IMR-90 (cell line): Measurements from ENCODE around the gene NDUFC2. TPM values are rescaled to one million over a fixed set of nuclear protein-coding genes. Genes with fewer than 3 reads are reported as not detected.

Experiments
- ATAC-seq: fragments of 200-7000 bp; cut with Tn5 transposase; 2 replicates; pipeline ENCODE4 v1.9.1; 2020; ENCODE audit warnings: low read depth, mild to moderate bottlenecking, moderate library complexity
- BruUV-seq: library from RNA; stranded (reverse); fragments of 400-500 nt; replicated peaks from 2 replicates; lab custom pipeline; 2021; lab: Mats Ljungman, UMichigan
- CTCF ChIA-PET: fragments of 300-600 bp; formaldehyde crosslinking; extraction: SDS; loops from one replicate; lab custom pipeline; 2021; ENCODE audit warnings: antibody characterized with exemption; lab: Yijun Ruan, JAX
- POLR2A ChIA-PET: fragments of 300-600 bp; sonication (Branson Sonifier 250); formaldehyde crosslinking; loops from one replicate; lab custom pipeline; 2022; ENCODE audit warnings: antibody characterized with exemption; ENCODE audit not compliant: unreplicated experiment; lab: Charles Lee
- DNase-seq: peaks from one replicate; pipeline ENCODE4 v3.0.0; 2013
- H2AFZ ChIP-seq: replicated peaks from 2 replicates; pipeline ENCODE3; 2013; ENCODE audit warnings: low read length, mild to moderate bottlenecking; ENCODE audit not compliant: poor library complexity
- H2AK5ac ChIP-seq: 2 replicates; pipeline ENCODE4 v1.6.1; 2013; ENCODE audit warnings: low read depth, low read length, inconsistent platforms
- H2AK9ac ChIP-seq: replicated peaks from 2 replicates; pipeline ENCODE3; 2013; ENCODE audit warnings: mild to moderate bottlenecking, low read depth, low read length, moderate library complexity; ENCODE audit not compliant: poor library complexity
- H2BK120ac ChIP-seq: 2 replicates; pipeline ENCODE4 v1.6.1; 2013; ENCODE audit warnings: low read depth, low read length, inconsistent platforms
- H2BK15ac ChIP-seq: 3 replicates; pipeline ENCODE4 v1.6.1; 2013; ENCODE audit warnings: low read depth, low read length, inconsistent platforms
- H2BK20ac ChIP-seq: 2 replicates; pipeline ENCODE4 v1.6.1; 2013; ENCODE audit warnings: low read depth, mild to moderate bottlenecking, inconsistent platforms, low read length, moderate library complexity
- H2BK5ac ChIP-seq: 2 replicates; pipeline ENCODE4 v1.6.1; 2013; ENCODE audit warnings: mild to moderate bottlenecking, low read depth, low read length, inconsistent platforms; ENCODE audit not compliant: poor library complexity, severe bottlenecking
- H3K14ac ChIP-seq: replicated peaks from 2 replicates; pipeline ENCODE4 v1.6.1; 2013; ENCODE audit warnings: low read depth, low read length, inconsistent platforms
- H3K18ac ChIP-seq: 2 replicates; pipeline ENCODE4 v1.6.1; 2013; ENCODE audit warnings: low read depth, low read length, control low read depth
- H3K23ac ChIP-seq: 2 replicates; pipeline ENCODE4 v1.6.1; 2013; ENCODE audit warnings: low read depth, low read length, inconsistent platforms
- H3K27ac ChIP-seq: 2 replicates; pipeline ENCODE4 v1.5.1; 2013; ENCODE audit warnings: mild to moderate bottlenecking, control low read depth, low read length; ENCODE audit not compliant: insufficient read depth
- H3K27me3 ChIP-seq: 2 replicates; pipeline ENCODE4 v1.6.1; 2013; ENCODE audit warnings: low read length; ENCODE audit not compliant: control insufficient read depth, insufficient read depth
- H3K36me3 ChIP-seq: 2 replicates; pipeline ENCODE4 v1.6.1; 2013; ENCODE audit warnings: low read length, mixed read lengths; ENCODE audit not compliant: control insufficient read depth, insufficient read depth
- H3K4ac ChIP-seq: 2 replicates; pipeline ENCODE4 v1.6.1; 2013; ENCODE audit warnings: low read depth, low read length, inconsistent platforms
- H3K4me1 ChIP-seq: 2 replicates; pipeline ENCODE4 v1.6.1; 2013; ENCODE audit warnings: low read length, mixed read lengths; ENCODE audit not compliant: control insufficient read depth, insufficient read depth
- H3K4me2 ChIP-seq: 2 replicates; pipeline ENCODE4 v1.6.1; 2013; ENCODE audit warnings: low read depth, mild to moderate bottlenecking, control low read depth, low read length, moderate library complexity
- H3K4me3 ChIP-seq: 2 replicates; pipeline ENCODE4 v1.5.1; 2013; ENCODE audit warnings: low read depth, mild to moderate bottlenecking, control low read depth, low read length, moderate library complexity; ENCODE audit not compliant: insufficient read depth
- H3K56ac ChIP-seq: 2 replicates; pipeline ENCODE4 v1.6.1; 2013; ENCODE audit warnings: low read length, inconsistent platforms; ENCODE audit not compliant: insufficient read depth; ENCODE audit errors: extremely low read depth
- H3K79me1 ChIP-seq, 2 experiments: 2 replicates each; pipeline ENCODE4 v1.6.1; 2013; ENCODE audit warnings: low read length in 2 of 2, inconsistent platforms in 1 of 2, low read depth in 1 of 2
- H3K9ac ChIP-seq: 2 replicates; pipeline ENCODE4 v1.6.1; 2013; ENCODE audit warnings: low read depth, low read length, control low read depth
- H3K9me1 ChIP-seq: 2 replicates; pipeline ENCODE4 v1.6.1; 2013; ENCODE audit warnings: low read length, inconsistent platforms; ENCODE audit not compliant: insufficient read depth
- H3K9me3 ChIP-seq: 2 replicates; pipeline ENCODE4 v1.6.1; 2013; ENCODE audit warnings: low read length; ENCODE audit not compliant: control insufficient read depth, insufficient read depth
- H4K20me1 ChIP-seq: 2 replicates; pipeline ENCODE4 v1.6.1; 2013; ENCODE audit warnings: low read length, inconsistent platforms; ENCODE audit not compliant: insufficient read depth
- H4K5ac ChIP-seq: 2 replicates; pipeline ENCODE4 v1.6.1; 2013; ENCODE audit warnings: mild to moderate bottlenecking, low read depth, low read length, control low read depth
- H4K8ac ChIP-seq, 2 experiments: 2 replicates each; pipeline ENCODE4 v1.6.1; 2013; ENCODE audit warnings: low read depth in 2 of 2, low read length in 2 of 2, control low read depth in 1 of 2, inconsistent platforms in 1 of 2
- H4K91ac ChIP-seq: 2 replicates; pipeline ENCODE4 v1.6.1; 2013; ENCODE audit warnings: low read depth, low read length, inconsistent platforms; ENCODE audit not compliant: insufficient read depth
- BHLHE40 ChIP-seq: fragments of 150-350 bp; IDR thresholded peaks from 2 replicates; pipeline ENCODE4 v1.6.1; 2016; ENCODE audit warnings: mild to moderate bottlenecking, low read depth, low read length
- CEBPB ChIP-seq: IDR thresholded peaks from 2 replicates; pipeline ENCODE4 v1.6.1; 2012; ENCODE audit warnings: low read depth, low read length, improper control_type of control experiment
- CTCF ChIP-seq: conservative IDR thresholded peaks from 2 replicates; pipeline ENCODE4 v1.5.1; 2012; ENCODE audit warnings: mild to moderate bottlenecking, low read depth, low read length, improper control_type of control experiment
- ELK1 ChIP-seq: fragments of 150-350 bp; IDR thresholded peaks from 2 replicates; pipeline ENCODE4 v1.6.1; 2016; ENCODE audit warnings: low read depth, mild to moderate bottlenecking, low read length, moderate library complexity, borderline replicate concordance
- FOS ChIP-seq: fragments of 150-350 bp; IDR thresholded peaks from 2 replicates; pipeline ENCODE4 v1.6.1; 2016; ENCODE audit warnings: low read depth, low read length
- MAZ ChIP-seq: IDR thresholded peaks from 2 replicates; pipeline ENCODE4 v1.6.1; 2012; ENCODE audit warnings: low read depth, mild to moderate bottlenecking, low read length, improper control_type of control experiment, moderate library complexity, borderline replicate concordance
- NFE2L2 ChIP-seq: fragments of 150-350 bp; IDR thresholded peaks from 2 replicates; pipeline ENCODE4 v1.6.1; 2016; ENCODE audit warnings: low read depth, mild to moderate bottlenecking, low read length
- POLR2A ChIP-seq: IDR thresholded peaks from 2 replicates; pipeline ENCODE4 v1.6.1; 2012; ENCODE audit warnings: mild to moderate bottlenecking, low read depth, low read length
- RAD21 ChIP-seq: IDR thresholded peaks from 2 replicates; pipeline ENCODE4 v1.6.1; 2012; ENCODE audit warnings: low read length, improper control_type of control experiment
- RCOR1 ChIP-seq: IDR thresholded peaks from 2 replicates; pipeline ENCODE4 v1.6.1; 2012; ENCODE audit warnings: mild to moderate bottlenecking, low read length, improper control_type of control experiment; ENCODE audit not compliant: insufficient replicate concordance
- RFX5 ChIP-seq: IDR thresholded peaks from 2 replicates; pipeline ENCODE4 v1.8.0; 2012; ENCODE audit warnings: low read depth, mild to moderate bottlenecking, low read length, moderate library complexity
- SMC3 ChIP-seq: fragments of 150-350 bp; IDR thresholded peaks from 2 replicates; pipeline ENCODE4 v1.6.1; 2016; ENCODE audit warnings: low read depth, mild to moderate bottlenecking, antibody characterized with exemption, low read length, moderate library complexity
- WGBS, 2 experiments: methylation state at CpG; one replicate each; pipeline versions ENCODE4 v1.1.5 to v1.1.7; 2013; ENCODE audit warnings: missing lambda C conversion rate in 2 of 2; ENCODE audit not compliant: insufficient read length in 1 of 2; ENCODE audit errors: extremely low coverage in 2 of 2; 5-methylcytosine and 5-hydroxymethylcytosine counted together
- dilution Hi-C: fragments of 300-500 bp; cut with HindIII; formaldehyde crosslinking; loops from one replicate; pipeline ENCODE4 v1.14.3; 2018; ENCODE audit warnings: low sequenced_read_pairs; ENCODE audit not compliant: unreplicated experiment
- in situ Hi-C: fragments of 300-500 bp; cut with MboI; formaldehyde crosslinking; loops from 3 replicates; pipeline ENCODE4 v1.14.3; 2019; ENCODE audit warnings: low sequenced_read_pairs, inconsistent platforms, mixed read lengths
- intact Hi-C: fragments of 100-400 bp; cut with micrococcal nuclease; formaldehyde crosslinking; loops from 2 replicates; pipeline ENCODE4 v1.10.0; 2022
- polyA plus RNA-seq, 3 experiments: library from polyadenylated mRNA; depleted of rRNA; stranded (reverse); fragments of >200 nt; gene quantifications; 2 replicates each; pipeline ENCODE4 v1.2.3, GENCODE V29; 2012; ENCODE audit warnings: low replicate concordance in 1 of 3
- total RNA-seq: library from RNA; depleted of rRNA; stranded (reverse); fragments of >200 nt; gene quantifications from 2 replicates; pipeline ENCODE4 v1.2.3, GENCODE V29; 2012

Gene NDUFC2
- total and polyA plus RNA-seq, 2 of the 4 experiments (the other 2 are of a cell fraction): 146 to 340 TPM

- no peak overlapping the region for H4K91ac ChIP-seq
- POLR2A ChIA-PET: no interaction called here
- peaks cover 24% of the 10 kb centered on the region for H3K36me3 ChIP-seq
- TF ChIP-seq RAD21 (no peak), ELK1 (no peak), BHLHE40 (no peak), FOS (no peak), POLR2A (no peak), SMC3 (no peak), CEBPB (no peak), RFX5 (no peak), RCOR1 (no peak), CTCF (no peak), NFE2L2 (no peak), MAZ (no peak)
- H3K23ac ChIP-seq: no peak overlapping the region
- H3K27ac ChIP-seq: no peak overlapping the region
- no peak overlapping the region for H2BK20ac ChIP-seq
- 100% methylated on average over 3 of the region's 4 CpGs; no CpG with 5 or more reads in 1 of the 2 experiments for WGBS, 2 experiments
- intact Hi-C loops: no loop called here
- CTCF ChIA-PET: no interaction called here
- no peak overlapping the region for H2BK120ac ChIP-seq
- DNase-seq (no peak), ATAC-seq (no peak)
- H3K4ac ChIP-seq: no peak overlapping the region
- H3K4me3 ChIP-seq: no peak overlapping the region
- BruUV-seq: no TSS peak
- peaks cover 14% of the 10 kb centered on the region for H3K9me1 ChIP-seq
- H3K4me2 ChIP-seq: no peak overlapping the region
- peaks cover 27 to 65% of the 10 kb centered on the region in 2 experiments for H3K79me1 ChIP-seq
- no peak overlapping the region for H4K8ac ChIP-seq
- no peak overlapping the region for H3K14ac ChIP-seq
- no peak overlapping the region for H2BK5ac ChIP-seq
- no peak overlapping the region for H2AK5ac ChIP-seq
- no peak overlapping the region for H2AFZ ChIP-seq
- no peak overlapping the region for H3K18ac ChIP-seq
- no peaks in the 10 kb centered on the region for H3K9me3 ChIP-seq
- H4K20me1 ChIP-seq: peaks cover 30% of the 10 kb centered on the region
- H3K56ac ChIP-seq: no peak overlapping the region
- no peaks in the 10 kb centered on the region for H3K27me3 ChIP-seq
- no peak overlapping the region for H4K5ac ChIP-seq
- no peak overlapping the region for H2AK9ac ChIP-seq
- H2BK15ac ChIP-seq: no peak overlapping the region
- dilution Hi-C loops: no loop called here
- H3K9ac ChIP-seq: no peak overlapping the region
- 0 out of 2 replicates have a peak, but pooled peaks cover 2% of the 10 kb centered on the region for H3K4me1 ChIP-seq
- in situ Hi-C loops: no loop called here
Measured at GRCh38 chr11:78072455-78072854, 7.2 kb downstream of the NDUFC2 start.
